LHCN-M2 (cell line): Measurements from ENCODE around the gene RPS15. TPM values are rescaled to one million over a fixed set of nuclear protein-coding genes. Genes with fewer than 3 reads are reported as not detected.

Experiments
- DNase-seq: peaks from one replicate; pipeline ENCODE4 v3.0.0-alpha.2; 2012; ENCODE audit warnings: low read depth
- total RNA-seq: library from RNA; depleted of rRNA; stranded (reverse); fragments of >200 nt; gene quantifications from 2 replicates; pipeline ENCODE4 v1.2.3, GENCODE V29; 2014

Gene RPS15
- total RNA-seq, 1 experiment from 2014 or later: 2,358 TPM

GRCh38 chr19:1401889-1402217 lies 36.3 kb upstream of the RPS15 start:
- DNase-seq: no peak

GRCh38 chr19:1402411-1403070 lies 35.7 kb upstream of the RPS15 start:
- DNase-seq: no peak

- DNase-seq: peak; percentile 98
Observed at GRCh38 chr19:1406774-1407527, 31.2 kb upstream of the RPS15 start.

GRCh38 chr19:1407528-1408299 lies 30.5 kb upstream of the RPS15 start, which contains the start of gene DAZAP1:
TSS of gene DAZAP1 (plus strand) at chr19:1407586. CDS start at chr19:1407774, 188 bp downstream.
- DNase-seq: no peak

- DNase-seq: peak; percentile 55
Observed at GRCh38 chr19:1408300-1409203, 29.6 kb upstream of the RPS15 start.

GRCh38 chr19:1409204-1410005 lies 28.8 kb upstream of the RPS15 start:
- no peak for DNase-seq

- peak; percentile 56 for DNase-seq
Observed at GRCh38 chr19:1410136-1410786, 27.9 kb upstream of the RPS15 start.

GRCh38 chr19:1410789-1411188 lies 27.4 kb upstream of the RPS15 start:
- no peak for DNase-seq

- peak; percentile 69 for DNase-seq
Observed at GRCh38 chr19:1411255-1412191, 26.7 kb upstream of the RPS15 start.

GRCh38 chr19:1412323-1412923 lies 25.8 kb upstream of the RPS15 start:
- DNase-seq: no peak

GRCh38 chr19:1412995-1413800 lies 25.0 kb upstream of the RPS15 start:
- DNase-seq: no peak

GRCh38 chr19:1416014-1416841 lies 22.0 kb upstream of the RPS15 start:
- no peak for DNase-seq

GRCh38 chr19:1417145-1417544 lies 21.1 kb upstream of the RPS15 start:
- DNase-seq: no peak

GRCh38 chr19:1417681-1418495 lies 20.3 kb upstream of the RPS15 start:
- no peak for DNase-seq

- no peak for DNase-seq
Observed at GRCh38 chr19:1418496-1418775, 19.8 kb upstream of the RPS15 start.
